HCT116 (cell line): ENCODE results near the gene ZSCAN29. TPM values are rescaled to one million over a fixed set of nuclear protein-coding genes. Genes with fewer than 3 reads are reported as not detected.

Source experiments
- ATAC-seq: fragments of 200-7000 bp; cut with Tn5 transposase; 2 replicates; pipeline ENCODE4 v1.9.1; 2020; ENCODE audit warnings: mild to moderate bottlenecking, moderate library complexity
- BruUV-seq: library from RNA; stranded (reverse); fragments of 400-500 nt; replicated peaks from 2 replicates; lab custom pipeline; 2021; lab: Mats Ljungman, UMichigan
- CTCF ChIA-PET: fragments of 300-600 bp; sonication (Branson Sonifier 250); formaldehyde crosslinking; loops from one replicate; lab custom pipeline; 2021; ENCODE audit warnings: antibody characterized with exemption; lab: Charles Lee
- POLR2A ChIA-PET: fragments of 300-600, 350-600 bp; sonication (Branson Sonifier 250); formaldehyde crosslinking; loops from one replicate; lab custom pipeline; 2021; ENCODE audit warnings: antibody characterized with exemption; lab: Charles Lee
- RAD21 ChIA-PET, 2 experiments: fragments of 300-600 bp; sonication (Branson Sonifier 250); formaldehyde crosslinking; loops; one replicate each; lab custom pipeline; 2023; ENCODE audit warnings: low total read pairs in 2 of 2; ENCODE audit not compliant: uncharacterized antibody in 2 of 2, unreplicated experiment in 2 of 2, low non-redundant PET in 1 of 2; lab: Charles Lee
- DNase-seq: peaks from one replicate; pipeline ENCODE4 v3.0.0-alpha.2; 2010; ENCODE audit warnings: low read depth, low spot score
- H2AFZ ChIP-seq: fragments of 200-600 bp; shearing (Covaris generic), sonication (generic); 2 replicates; pipeline ENCODE4 v1.6.1; 2017; ENCODE audit warnings: low read depth, mixed run types, mixed read lengths, antibody characterized with exemption, low read length; ENCODE audit not compliant: poor library complexity, severe bottlenecking
- H3K27ac ChIP-seq: 2 replicates; pipeline ENCODE4 v1.5.1; 2012; ENCODE audit warnings: low read depth, low read length
- H3K27me3 ChIP-seq: fragments of 200-600 bp; sonication (generic); 2 replicates; pipeline ENCODE4 v1.6.1; 2016; ENCODE audit warnings: mixed run types, low read length, mixed read lengths; ENCODE audit not compliant: insufficient read depth
- H3K36me3 ChIP-seq, 2 experiments: fragments of 200-500 bp in 1 of 2; fragments of 200-600 bp in 1 of 2; sonication (Bioruptor generic) in 1 of 2; sonication (generic) in 1 of 2; 2 replicates each; pipeline versions ENCODE4 v1.5.1 to v1.6.1; 2014 to 2016; ENCODE audit warnings: low read length in 2 of 2, inconsistent platforms in 1 of 2, mixed read lengths in 1 of 2, mixed run types in 1 of 2; ENCODE audit not compliant: insufficient read depth in 2 of 2, control insufficient read depth in 1 of 2
- H3K4me1 ChIP-seq, 2 experiments: fragments of 200-600 bp in 1 of 2; sonication (generic) in 1 of 2; 2 replicates each; pipeline versions ENCODE4 v1.5.1 to v1.6.1; 2012 to 2017; ENCODE audit warnings: low read length in 2 of 2, inconsistent platforms in 1 of 2, mild to moderate bottlenecking in 1 of 2, mixed read lengths in 1 of 2, mixed run types in 1 of 2, moderate library complexity in 1 of 2; ENCODE audit not compliant: insufficient read depth in 2 of 2, control insufficient read depth in 1 of 2
- H3K4me2 ChIP-seq: fragments of 200-600 bp; sonication (generic); 2 replicates; pipeline ENCODE4 v1.6.1; 2017; ENCODE audit warnings: mixed run types, low read length, mixed read lengths
- H3K4me3 ChIP-seq, 2 experiments: fragments of 200-600 bp in 1 of 2; sonication (generic) in 1 of 2; replicated peaks in 1 of 2; 2 replicates each; pipeline ENCODE4 v1.5.1; 2011 to 2016; ENCODE audit warnings: low read length in 2 of 2, control low read depth in 1 of 2, low read depth in 1 of 2, mild to moderate bottlenecking in 1 of 2, mixed read lengths in 1 of 2, mixed run types in 1 of 2
- H3K79me2 ChIP-seq: fragments of 200-600 bp; sonication (generic); 2 replicates; pipeline ENCODE4 v1.6.1; 2017; ENCODE audit warnings: mild to moderate bottlenecking, mixed run types, low read length, moderate library complexity, mixed read lengths; ENCODE audit not compliant: insufficient read depth
- H3K9ac ChIP-seq: fragments of 200-600 bp; sonication (generic); 2 replicates; pipeline ENCODE4 v1.6.1; 2016; ENCODE audit warnings: low read length, mixed read lengths
- H3K9me2 ChIP-seq: fragments of 200-600 bp; sonication (generic), shearing (Covaris generic); 2 replicates; pipeline ENCODE4 v1.6.1; 2017; ENCODE audit warnings: mixed run types, mild to moderate bottlenecking, moderate library complexity; ENCODE audit not compliant: insufficient read depth
- H3K9me3 ChIP-seq, 2 experiments: fragments of 200-500 bp in 1 of 2; fragments of 200-600 bp in 1 of 2; sonication (Bioruptor generic) in 1 of 2; sonication (generic) in 1 of 2; 2 replicates each; pipeline ENCODE4 v1.6.1; 2014 to 2017; ENCODE audit warnings: low read length in 2 of 2, mixed read lengths in 2 of 2, inconsistent platforms in 1 of 2, low read depth in 1 of 2, mild to moderate bottlenecking in 1 of 2, mixed run types in 1 of 2, moderate library complexity in 1 of 2; ENCODE audit not compliant: control insufficient read depth in 1 of 2, insufficient read depth in 1 of 2
- H4K20me1 ChIP-seq: fragments of 200-600 bp; sonication (generic), shearing (Covaris generic); 2 replicates; pipeline ENCODE4 v1.6.1; 2017; ENCODE audit warnings: mixed run types, mild to moderate bottlenecking, moderate library complexity; ENCODE audit not compliant: insufficient read depth
- ATF3 ChIP-seq: IDR thresholded peaks from 2 replicates; pipeline ENCODE4 v1.6.1; 2012
- CBX3 ChIP-seq: IDR thresholded peaks from 2 replicates; pipeline ENCODE4 v1.6.1; 2012; ENCODE audit warnings: low read depth
- CEBPB ChIP-seq: IDR thresholded peaks from 2 replicates; pipeline ENCODE4 v1.6.1; 2012; ENCODE audit warnings: low read depth
- ELF1 ChIP-seq: IDR thresholded peaks from 2 replicates; pipeline ENCODE4 v1.6.1; 2012; ENCODE audit warnings: low read depth, borderline replicate concordance
- EZH2 ChIP-seq: fragments of 200-600 bp; sonication (generic); IDR thresholded peaks from 2 replicates; pipeline ENCODE4 v1.6.1; 2017; ENCODE audit warnings: antibody characterized with exemption, mixed run types
- EZH2phosphoT487 ChIP-seq: fragments of 200-600 bp; IDR thresholded peaks from 2 replicates; pipeline ENCODE4 v1.6.1; 2018; ENCODE audit warnings: antibody characterized with exemption, borderline replicate concordance
- FOSL1 ChIP-seq: IDR thresholded peaks from 2 replicates; pipeline ENCODE4 v1.6.1; 2012; ENCODE audit warnings: low read depth
- JUND ChIP-seq: IDR thresholded peaks from 2 replicates; pipeline ENCODE4 v1.6.1; 2012
- MAX ChIP-seq: IDR thresholded peaks from 2 replicates; pipeline ENCODE4 v1.6.1; 2012
- POLR2A ChIP-seq: IDR thresholded peaks from 2 replicates; pipeline ENCODE4 v1.7.0; 2011; ENCODE audit warnings: borderline replicate concordance; ENCODE audit not compliant: insufficient read depth, insufficient read length; ENCODE audit errors: extremely low read depth
- POLR2AphosphoS5 ChIP-seq: IDR thresholded peaks from 2 replicates; pipeline ENCODE4 v1.6.1; 2011; ENCODE audit warnings: mild to moderate bottlenecking, low read depth, low read length, moderate library complexity
- RAD21 ChIP-seq: IDR thresholded peaks from 2 replicates; pipeline ENCODE4 v1.6.1; 2012; ENCODE audit warnings: low read depth, mild to moderate bottlenecking
- REST ChIP-seq: IDR thresholded peaks from 2 replicates; pipeline ENCODE4 v1.6.1; 2012; ENCODE audit warnings: low read depth
- SIN3A ChIP-seq: IDR thresholded peaks from 2 replicates; pipeline ENCODE4 v1.6.1; 2012; ENCODE audit warnings: low read depth
- SRF ChIP-seq: IDR thresholded peaks from 2 replicates; pipeline ENCODE4 v1.6.1; 2012; ENCODE audit warnings: low read depth
- YY1 ChIP-seq: IDR thresholded peaks from 2 replicates; pipeline ENCODE4 v1.6.1; 2011; ENCODE audit warnings: low read length, low read depth, moderate library complexity, mild to moderate bottlenecking; ENCODE audit not compliant: insufficient replicate concordance; ENCODE audit errors: extremely low read depth
- ZBTB33 ChIP-seq: IDR thresholded peaks from 2 replicates; pipeline ENCODE4 v1.6.1; 2011; ENCODE audit warnings: mild to moderate bottlenecking, low read length, moderate library complexity; ENCODE audit not compliant: insufficient replicate concordance; ENCODE audit errors: extremely low read depth
- ZFX ChIP-seq: fragments of 450-650 bp; IDR thresholded peaks from 2 replicates; pipeline ENCODE4 v1.6.1; 2017
- ZNF274 ChIP-seq: fragments of 200-500 bp; sonication (Bioruptor generic); IDR thresholded peaks from 2 replicates; pipeline ENCODE4 v1.6.1; 2014; ENCODE audit warnings: mild to moderate bottlenecking, low read depth, low read length, inconsistent platforms
- intact Hi-C: fragments of 100-400 bp; cut with micrococcal nuclease; formaldehyde crosslinking; loops from 2 replicates; pipeline ENCODE4 v1.10.0; 2022
- total RNA-seq: library from RNA; stranded (reverse); gene quantifications from one replicate; pipeline ENCODE4 v1.2.1, GENCODE V29; 2021; ENCODE audit not compliant: unreplicated experiment
- TF ChIP-seq, protein P1 (sequence below), 3 experiments: fragments of 200-600 bp in 1 of 3; sonication (generic) in 1 of 3; IDR thresholded peaks in 2 of 3; conservative IDR thresholded peaks in 1 of 3; 2 replicates each; pipeline ENCODE4 v1.5.1; 2012 to 2017; ENCODE audit warnings: low read depth in 2 of 3, low read length in 2 of 3, antibody characterized with exemption in 1 of 3, borderline replicate concordance in 1 of 3, control low read depth in 1 of 3, mild to moderate bottlenecking in 1 of 3, mixed read lengths in 1 of 3, mixed run types in 1 of 3, moderate library complexity in 1 of 3; ENCODE audit not compliant: insufficient read depth in 1 of 3

The ZSCAN29 gene
- total RNA-seq, 1 experiment from 2014 or later, result 27.3 TPM

DNA sequence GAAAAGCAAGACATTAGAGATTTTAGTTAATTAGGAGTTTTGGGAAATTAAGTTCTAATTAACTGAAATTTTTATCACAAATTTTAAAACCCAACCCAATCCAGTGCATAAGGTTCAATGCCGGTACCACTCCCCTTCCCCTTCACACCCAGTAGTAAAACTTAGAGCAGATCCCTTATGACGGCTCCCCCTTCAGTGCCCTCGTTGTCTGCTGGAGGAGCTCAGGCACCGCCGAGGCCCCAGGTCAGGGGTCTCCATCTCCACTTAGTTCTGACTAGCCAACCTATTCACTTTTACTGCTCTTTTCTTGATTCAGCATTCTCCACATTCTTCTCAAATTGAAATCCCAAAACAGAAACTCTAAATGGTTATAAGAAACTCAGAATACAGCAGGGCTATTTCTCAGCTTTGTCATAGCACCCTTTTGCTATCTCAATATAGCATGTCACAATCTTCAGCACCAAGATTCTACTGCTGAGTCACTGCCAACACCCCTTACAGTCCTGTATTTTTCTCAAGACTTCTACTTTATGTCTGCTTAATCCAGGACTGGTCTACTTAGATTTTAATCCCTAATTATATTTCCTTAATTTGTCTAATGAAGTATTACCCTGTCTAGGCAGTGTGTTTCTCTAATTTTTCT lies 39.9 kb upstream of the ZSCAN29 start:
- ChIA-PET POLR2A (no interaction called here), CTCF (no interaction called here), RAD21 (no interaction called here)
- intact Hi-C loops, result no loop called here
- Histone ChIP-seq H3K9me3 (no peaks in the 10 kb centered on the region), H3K4me3 (no peak overlapping the region), H2AFZ (no peak overlapping the region), H3K9ac (no peak overlapping the region), H3K9me2 (no peaks in the 10 kb centered on the region), H3K79me2 (no peaks in the 10 kb centered on the region), H3K4me2 (no peak overlapping the region), H4K20me1 (no peaks in the 10 kb centered on the region), H3K27ac (no peak overlapping the region), H3K36me3 (peaks cover 46 to 68% of the 10 kb centered on the region in 2 experiments; a peak in 3 of 4 replicates), H3K4me1 (no peaks in the 10 kb centered on the region), H3K27me3 (no peaks in the 10 kb centered on the region)
- no peak for DNase-seq
- no peak for ATAC-seq
- TF ChIP-seq ATF3 (no peak), ZFX (no peak), ELF1 (no peak), JUND (no peak), EZH2 (no peak), ZNF274 (no peak), CBX3 (no peak), CEBPB (no peak), MAX (no peak), FOSL1 (no peak), ZBTB33 (no peak), YY1 (no peak), POLR2AphosphoS5 (no peak), RAD21 (no peak), REST (no peak), SRF (no peak), EZH2phosphoT487 (no peak), SIN3A (no peak), POLR2A (no peak)
- TF ChIP-seq, protein P1, sequence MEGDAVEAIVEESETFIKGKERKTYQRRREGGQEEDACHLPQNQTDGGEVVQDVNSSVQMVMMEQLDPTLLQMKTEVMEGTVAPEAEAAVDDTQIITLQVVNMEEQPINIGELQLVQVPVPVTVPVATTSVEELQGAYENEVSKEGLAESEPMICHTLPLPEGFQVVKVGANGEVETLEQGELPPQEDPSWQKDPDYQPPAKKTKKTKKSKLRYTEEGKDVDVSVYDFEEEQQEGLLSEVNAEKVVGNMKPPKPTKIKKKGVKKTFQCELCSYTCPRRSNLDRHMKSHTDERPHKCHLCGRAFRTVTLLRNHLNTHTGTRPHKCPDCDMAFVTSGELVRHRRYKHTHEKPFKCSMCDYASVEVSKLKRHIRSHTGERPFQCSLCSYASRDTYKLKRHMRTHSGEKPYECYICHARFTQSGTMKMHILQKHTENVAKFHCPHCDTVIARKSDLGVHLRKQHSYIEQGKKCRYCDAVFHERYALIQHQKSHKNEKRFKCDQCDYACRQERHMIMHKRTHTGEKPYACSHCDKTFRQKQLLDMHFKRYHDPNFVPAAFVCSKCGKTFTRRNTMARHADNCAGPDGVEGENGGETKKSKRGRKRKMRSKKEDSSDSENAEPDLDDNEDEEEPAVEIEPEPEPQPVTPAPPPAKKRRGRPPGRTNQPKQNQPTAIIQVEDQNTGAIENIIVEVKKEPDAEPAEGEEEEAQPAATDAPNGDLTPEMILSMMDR (IDR thresholded peaks at IDR 0.05 in 2 of 3, conservative IDR thresholded peaks at IDR 0.05 in 1 of 3; ENCODE audit: borderline replicate concordance in 1 of 3, insufficient read depth in 1 of 3, low read depth in 2 of 3, low read length in 2 of 3), result no peak
- no TSS peak for BruUV-seq
